DND-41 (cell line): ENCODE data around the gene PNO1.
A peak's percentile ranks its signal among the peaks of the same experiment; 100 is the strongest.

Source experiments
- ATAC-seq: fragments of 200-7000 bp; cut with Tn5 transposase; 3 replicates; pipeline ENCODE4 v1.9.1; 2021; ENCODE audit warnings: low read depth; ENCODE audit not compliant: insufficient read depth
- DNase-seq: peaks from one replicate; pipeline ENCODE4 v3.0.0-alpha.2; 2020
- H2AFZ ChIP-seq: 2 replicates; pipeline ENCODE4 v1.6.0; 2012; ENCODE audit warnings: low read depth, low read length
- H3K27ac ChIP-seq: 2 replicates; pipeline ENCODE4 v1.5.1; 2012; ENCODE audit warnings: low read length, inconsistent platforms
- H3K27me3 ChIP-seq: fragments of 200-600 bp; sonication (generic); 2 replicates; pipeline ENCODE4 v1.6.0; 2012; ENCODE audit warnings: low read length, mild to moderate bottlenecking, inconsistent platforms; ENCODE audit not compliant: insufficient read depth, poor library complexity
- H3K36me3 ChIP-seq: 2 replicates; pipeline ENCODE4 v1.5.1; 2012; ENCODE audit warnings: low read length, inconsistent platforms; ENCODE audit not compliant: insufficient read depth
- H3K4me1 ChIP-seq: 2 replicates; pipeline ENCODE4 v1.5.1; 2012; ENCODE audit warnings: mild to moderate bottlenecking, low read length; ENCODE audit not compliant: insufficient read depth
- H3K4me2 ChIP-seq: 2 replicates; pipeline ENCODE4 v1.6.0; 2012; ENCODE audit warnings: mild to moderate bottlenecking, moderate library complexity, low read length, inconsistent platforms; ENCODE audit not compliant: insufficient read depth
- H3K4me3 ChIP-seq, 2 experiments: fragments of 200-600 bp in 1 of 2; shearing (Covaris generic) in 1 of 2; 2 replicates each; pipeline ENCODE4 v1.5.1; 2012 to 2016; ENCODE audit warnings: inconsistent platforms in 2 of 2, low read length in 2 of 2, mild to moderate bottlenecking in 2 of 2, low read depth in 1 of 2, moderate library complexity in 1 of 2
- H3K79me2 ChIP-seq: 2 replicates; pipeline ENCODE4 v1.6.0; 2012; ENCODE audit warnings: low read length, inconsistent platforms; ENCODE audit not compliant: insufficient read depth
- H3K9ac ChIP-seq: 2 replicates; pipeline ENCODE4 v1.6.0; 2012; ENCODE audit warnings: low read depth, mild to moderate bottlenecking, inconsistent platforms, low read length, moderate library complexity
- H3K9me3 ChIP-seq: 2 replicates; pipeline ENCODE4 v1.5.1; 2012; ENCODE audit warnings: low read length, moderate library complexity, mild to moderate bottlenecking, inconsistent platforms; ENCODE audit not compliant: insufficient read depth, severe bottlenecking
- H4K20me1 ChIP-seq: 2 replicates; pipeline ENCODE4 v1.6.0; 2012; ENCODE audit warnings: low read length; ENCODE audit not compliant: insufficient read depth
- CTCF ChIP-seq: IDR thresholded peaks from 2 replicates; pipeline ENCODE4 v1.5.1; 2012; ENCODE audit warnings: borderline replicate concordance, low read length, moderate library complexity, mild to moderate bottlenecking; ENCODE audit not compliant: poor library complexity, severe bottlenecking; ENCODE audit errors: extremely low read depth
- EZH2 ChIP-seq: IDR thresholded peaks from 3 replicates; pipeline ENCODE4 v1.6.1; 2012; ENCODE audit warnings: borderline replicate concordance, low read depth, mild to moderate bottlenecking, moderate library complexity, low read length, inconsistent platforms; ENCODE audit not compliant: severe bottlenecking

PNO1 gene

GRCh38 chr2:68167186-68167585 is 9.5 kb downstream of the PNO1 start:
- no peak for TF ChIP-seq EZH2
- no peak for TF ChIP-seq CTCF
- no peak overlapping the region for H3K27ac ChIP-seq
- H3K4me2 ChIP-seq = no peak overlapping the region
- no peak overlapping the region for H2AFZ ChIP-seq
- H3K4me1 ChIP-seq = no peaks in the 10 kb centered on the region
- H4K20me1 ChIP-seq = peaks cover 8% of the 10 kb centered on the region
- H3K79me2 ChIP-seq = peaks cover 14% of the 10 kb centered on the region
- H3K9me3 ChIP-seq = no peaks in the 10 kb centered on the region
- no peak overlapping the region for H3K9ac ChIP-seq
- ATAC-seq (no peak), DNase-seq (no peak)
- no peaks in the 10 kb centered on the region for H3K27me3 ChIP-seq
- H3K36me3 ChIP-seq = peaks cover 66% of the 10 kb centered on the region
- H3K4me3 ChIP-seq = no peak overlapping the region

GRCh38 chr2:68169308-68169707 is 11.6 kb downstream of the PNO1 start:
- Histone ChIP-seq H3K4me2 (no peak overlapping the region), H3K27ac (no peak overlapping the region), H4K20me1 (peaks cover 9% of the 10 kb centered on the region), H3K4me3 (no peak overlapping the region), H3K9me3 (no peaks in the 10 kb centered on the region), H3K27me3 (no peaks in the 10 kb centered on the region), H3K36me3 (peaks cover 64% of the 10 kb centered on the region; the same call in 1 of the 2 replicates), H3K9ac (no peak overlapping the region), H2AFZ (no peak overlapping the region), H3K79me2 (peaks cover 17% of the 10 kb centered on the region), H3K4me1 (no peaks in the 10 kb centered on the region)
- peak; percentile 62 for ATAC-seq
- DNase-seq = no peak
- peak; percentile 15 for TF ChIP-seq CTCF
- no peak for TF ChIP-seq EZH2

GRCh38 chr2:68171146-68171545 is 13.5 kb downstream of the PNO1 start:
- no peak overlapping the region for H3K27ac ChIP-seq
- H3K9me3 ChIP-seq = no peaks in the 10 kb centered on the region
- H3K79me2 ChIP-seq = peaks cover 17% of the 10 kb centered on the region
- no peak overlapping the region for H3K4me2 ChIP-seq
- H3K27me3 ChIP-seq = no peaks in the 10 kb centered on the region
- no peak overlapping the region for H3K4me3 ChIP-seq
- H3K9ac ChIP-seq = no peak overlapping the region
- no peak for DNase-seq
- no peak for TF ChIP-seq CTCF
- no peak for TF ChIP-seq EZH2
- H3K36me3 ChIP-seq = peaks cover 72% of the 10 kb centered on the region
- H2AFZ ChIP-seq = no peak overlapping the region
- H4K20me1 ChIP-seq = peaks cover 9% of the 10 kb centered on the region
- ATAC-seq = no peak
- no peaks in the 10 kb centered on the region for H3K4me1 ChIP-seq

- no peak for TF ChIP-seq EZH2
- no peak for TF ChIP-seq CTCF
- H3K79me2 ChIP-seq = peaks cover 17% of the 10 kb centered on the region
- H3K27ac ChIP-seq = no peak overlapping the region
- no peaks in the 10 kb centered on the region for H3K9me3 ChIP-seq
- H3K4me3 ChIP-seq = no peak overlapping the region
- H3K9ac ChIP-seq = no peak overlapping the region
- peaks cover 9% of the 10 kb centered on the region for H4K20me1 ChIP-seq
- DNase-seq (no peak), ATAC-seq (no peak)
- H3K4me1 ChIP-seq = no peaks in the 10 kb centered on the region
- peaks cover 72% of the 10 kb centered on the region for H3K36me3 ChIP-seq
- H2AFZ ChIP-seq = no peak overlapping the region
- no peak overlapping the region for H3K4me2 ChIP-seq
- H3K27me3 ChIP-seq = no peaks in the 10 kb centered on the region
Observed at GRCh38 chr2:68171684-68172083, 14.0 kb downstream of the PNO1 start.
